ENCODE results near the gene SLIT3. TPM values are rescaled to one million over a fixed set of nuclear protein-coding genes. Genes with fewer than 3 reads are reported as not detected.

Gene SLIT3
- total and polyA plus RNA-seq, 2 experiments from 2014 or later: 0.59 to 0.71 TPM

- no peak for TF ChIP-seq ZNF462 (CRISPR knock-in tag; IDR thresholded peaks at IDR 0.05)
- no peak for TF ChIP-seq CREB1 (CRISPR knock-in tag; IDR thresholded peaks at IDR 0.05; ENCODE audit: low read depth)
- no peak for TF ChIP-seq ZNF331 (CRISPR knock-in tag; IDR thresholded peaks at IDR 0.05; ENCODE audit: low read depth)
Measured at GRCh38 chr5:169011009-169011408, 289.9 kb downstream of the SLIT3 start (continued).

- Histone ChIP-seq H3K9me2 (ENCODE audit: insufficient read depth) (no peaks in the 10 kb centered on the region), H3K27ac (ENCODE audit: low read depth) (no peak overlapping the region), H4K20me1 (replicated peaks; ENCODE audit: insufficient read depth) (no peaks in the 10 kb centered on the region), H3K4me3 (no peak overlapping the region), H3K79me2 (replicated peaks; ENCODE audit: insufficient read depth) (no peaks in the 10 kb centered on the region), H3K4me2 (no peak overlapping the region), H3K36me3 (ENCODE audit: insufficient read depth) (no peaks in the 10 kb centered on the region), H2AFZ (no peak overlapping the region), H3K27me3 (ENCODE audit: insufficient read depth) (no peaks in the 10 kb centered on the region), H3F3A (replicated peaks; ENCODE audit: low read depth) (no peaks in the 10 kb centered on the region), H3K4me1 (ENCODE audit: insufficient read depth) (peaks cover 18% of the 10 kb centered on the region)
- H3K36me3 Mint-ChIP-seq (ENCODE audit: low read depth): no peaks in the 10 kb centered on the region
- no peaks in the 10 kb centered on the region for H3K9me3 Mint-ChIP-seq
- DNase-seq (ENCODE audit: low spot score) (no peak), ATAC-seq (no peak)
- H3K4me3 Mint-ChIP-seq: no peak overlapping the region
- H3K4me1 Mint-ChIP-seq: peaks cover 31% of the 10 kb centered on the region
- peaks cover 3% of the 10 kb centered on the region for H3K27me3 Mint-ChIP-seq (ENCODE audit: insufficient read depth, low read depth, poor library complexity)
- H3K27ac Mint-ChIP-seq: no peak overlapping the region
- TF ChIP-seq, protein P1, sequence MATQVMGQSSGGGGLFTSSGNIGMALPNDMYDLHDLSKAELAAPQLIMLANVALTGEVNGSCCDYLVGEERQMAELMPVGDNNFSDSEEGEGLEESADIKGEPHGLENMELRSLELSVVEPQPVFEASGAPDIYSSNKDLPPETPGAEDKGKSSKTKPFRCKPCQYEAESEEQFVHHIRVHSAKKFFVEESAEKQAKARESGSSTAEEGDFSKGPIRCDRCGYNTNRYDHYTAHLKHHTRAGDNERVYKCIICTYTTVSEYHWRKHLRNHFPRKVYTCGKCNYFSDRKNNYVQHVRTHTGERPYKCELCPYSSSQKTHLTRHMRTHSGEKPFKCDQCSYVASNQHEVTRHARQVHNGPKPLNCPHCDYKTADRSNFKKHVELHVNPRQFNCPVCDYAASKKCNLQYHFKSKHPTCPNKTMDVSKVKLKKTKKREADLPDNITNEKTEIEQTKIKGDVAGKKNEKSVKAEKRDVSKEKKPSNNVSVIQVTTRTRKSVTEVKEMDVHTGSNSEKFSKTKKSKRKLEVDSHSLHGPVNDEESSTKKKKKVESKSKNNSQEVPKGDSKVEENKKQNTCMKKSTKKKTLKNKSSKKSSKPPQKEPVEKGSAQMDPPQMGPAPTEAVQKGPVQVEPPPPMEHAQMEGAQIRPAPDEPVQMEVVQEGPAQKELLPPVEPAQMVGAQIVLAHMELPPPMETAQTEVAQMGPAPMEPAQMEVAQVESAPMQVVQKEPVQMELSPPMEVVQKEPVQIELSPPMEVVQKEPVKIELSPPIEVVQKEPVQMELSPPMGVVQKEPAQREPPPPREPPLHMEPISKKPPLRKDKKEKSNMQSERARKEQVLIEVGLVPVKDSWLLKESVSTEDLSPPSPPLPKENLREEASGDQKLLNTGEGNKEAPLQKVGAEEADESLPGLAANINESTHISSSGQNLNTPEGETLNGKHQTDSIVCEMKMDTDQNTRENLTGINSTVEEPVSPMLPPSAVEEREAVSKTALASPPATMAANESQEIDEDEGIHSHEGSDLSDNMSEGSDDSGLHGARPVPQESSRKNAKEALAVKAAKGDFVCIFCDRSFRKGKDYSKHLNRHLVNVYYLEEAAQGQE (IDR thresholded peaks at IDR 0.05; ENCODE audit: unreplicated experiment): no peak
- TF ChIP-seq JUNB (IDR thresholded peaks at IDR 0.05; ENCODE audit: unreplicated experiment): no peak
- TF ChIP-seq ETS1 (IDR thresholded peaks at IDR 0.05): no peak
- TF ChIP-seq EZH2 (IDR thresholded peaks at IDR 0.05; ENCODE audit: low read depth, unreplicated experiment): no peak
- TF ChIP-seq NANOG (IDR thresholded peaks at IDR 0.05; ENCODE audit: borderline replicate concordance): no peak
- TF ChIP-seq POLR2AphosphoS5 (IDR thresholded peaks at IDR 0.05; ENCODE audit: low read depth): no peak
- TF ChIP-seq, protein P2, sequence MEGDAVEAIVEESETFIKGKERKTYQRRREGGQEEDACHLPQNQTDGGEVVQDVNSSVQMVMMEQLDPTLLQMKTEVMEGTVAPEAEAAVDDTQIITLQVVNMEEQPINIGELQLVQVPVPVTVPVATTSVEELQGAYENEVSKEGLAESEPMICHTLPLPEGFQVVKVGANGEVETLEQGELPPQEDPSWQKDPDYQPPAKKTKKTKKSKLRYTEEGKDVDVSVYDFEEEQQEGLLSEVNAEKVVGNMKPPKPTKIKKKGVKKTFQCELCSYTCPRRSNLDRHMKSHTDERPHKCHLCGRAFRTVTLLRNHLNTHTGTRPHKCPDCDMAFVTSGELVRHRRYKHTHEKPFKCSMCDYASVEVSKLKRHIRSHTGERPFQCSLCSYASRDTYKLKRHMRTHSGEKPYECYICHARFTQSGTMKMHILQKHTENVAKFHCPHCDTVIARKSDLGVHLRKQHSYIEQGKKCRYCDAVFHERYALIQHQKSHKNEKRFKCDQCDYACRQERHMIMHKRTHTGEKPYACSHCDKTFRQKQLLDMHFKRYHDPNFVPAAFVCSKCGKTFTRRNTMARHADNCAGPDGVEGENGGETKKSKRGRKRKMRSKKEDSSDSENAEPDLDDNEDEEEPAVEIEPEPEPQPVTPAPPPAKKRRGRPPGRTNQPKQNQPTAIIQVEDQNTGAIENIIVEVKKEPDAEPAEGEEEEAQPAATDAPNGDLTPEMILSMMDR (conservative IDR thresholded peaks at IDR 0.05; ENCODE audit: low read depth in 2 of 2): no peak
- no peak for TF ChIP-seq ZNF331 (CRISPR knock-in tag; IDR thresholded peaks at IDR 0.05; ENCODE audit: low read depth)
Measured at GRCh38 chr5:169009123-169009522, 291.8 kb downstream of the SLIT3 start.

Data from GM23338 (cell line).